Gastrocnemius medialis (tissue), 4 donors: ENCODE measurements around the gene PLD1.

Experiments used
- POLR2A ChIP-seq, 2 donors: fragments of 450-650 bp; IDR thresholded peaks; one replicate each; pipeline ENCODE4 v1.6.1; 2017; ENCODE audit warnings: antibody characterized with exemption in 2 of 2, mild to moderate bottlenecking in 2 of 2, moderate library complexity in 2 of 2
- TF ChIP-seq, protein P1 (sequence below), 5 experiments: fragments of 450-650 bp in 3 of 5; fragments of 200-600 bp in 2 of 5; sonication (generic) in 2 of 5; IDR thresholded peaks in 4 of 5; conservative IDR thresholded peaks in 1 of 5; 1 replicate in 4 of 5; 2 replicates in 1 of 5; pipeline ENCODE4 v1.5.1; 2016 to 2019; ENCODE audit warnings: antibody characterized with exemption in 5 of 5, mild to moderate bottlenecking in 3 of 5, moderate library complexity in 3 of 5

DNA sequence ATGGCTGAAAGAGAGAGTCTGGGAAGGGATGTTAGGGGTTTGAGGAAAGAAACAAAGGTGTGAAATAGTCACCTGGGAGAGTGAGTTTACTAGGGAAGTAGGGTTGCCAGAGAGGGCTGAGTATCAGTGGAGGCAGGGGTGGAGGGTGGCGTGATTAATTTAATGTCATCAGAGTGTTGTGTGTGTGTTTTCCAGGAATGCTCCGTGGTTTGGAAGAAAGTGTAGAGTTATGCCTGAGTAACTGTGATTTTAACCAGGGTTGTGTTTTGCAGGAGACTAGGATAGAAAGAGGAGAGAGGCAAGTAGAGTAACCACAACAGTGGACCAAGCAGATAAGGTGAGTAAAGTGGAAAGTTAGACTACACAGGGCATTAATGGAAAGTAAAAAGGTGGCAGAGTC, 27.2 kb downstream of the PLD1 start:
- TF ChIP-seq POLR2A (IDR thresholded peaks at IDR 0.05), result no peak
- TF ChIP-seq, protein P1, sequence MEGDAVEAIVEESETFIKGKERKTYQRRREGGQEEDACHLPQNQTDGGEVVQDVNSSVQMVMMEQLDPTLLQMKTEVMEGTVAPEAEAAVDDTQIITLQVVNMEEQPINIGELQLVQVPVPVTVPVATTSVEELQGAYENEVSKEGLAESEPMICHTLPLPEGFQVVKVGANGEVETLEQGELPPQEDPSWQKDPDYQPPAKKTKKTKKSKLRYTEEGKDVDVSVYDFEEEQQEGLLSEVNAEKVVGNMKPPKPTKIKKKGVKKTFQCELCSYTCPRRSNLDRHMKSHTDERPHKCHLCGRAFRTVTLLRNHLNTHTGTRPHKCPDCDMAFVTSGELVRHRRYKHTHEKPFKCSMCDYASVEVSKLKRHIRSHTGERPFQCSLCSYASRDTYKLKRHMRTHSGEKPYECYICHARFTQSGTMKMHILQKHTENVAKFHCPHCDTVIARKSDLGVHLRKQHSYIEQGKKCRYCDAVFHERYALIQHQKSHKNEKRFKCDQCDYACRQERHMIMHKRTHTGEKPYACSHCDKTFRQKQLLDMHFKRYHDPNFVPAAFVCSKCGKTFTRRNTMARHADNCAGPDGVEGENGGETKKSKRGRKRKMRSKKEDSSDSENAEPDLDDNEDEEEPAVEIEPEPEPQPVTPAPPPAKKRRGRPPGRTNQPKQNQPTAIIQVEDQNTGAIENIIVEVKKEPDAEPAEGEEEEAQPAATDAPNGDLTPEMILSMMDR (IDR thresholded peaks at IDR 0.05 in 4 of 5, conservative IDR thresholded peaks at IDR 0.05 in 1 of 5), result no peak
